ENCODE results near the gene STS.

STS gene

DNA sequence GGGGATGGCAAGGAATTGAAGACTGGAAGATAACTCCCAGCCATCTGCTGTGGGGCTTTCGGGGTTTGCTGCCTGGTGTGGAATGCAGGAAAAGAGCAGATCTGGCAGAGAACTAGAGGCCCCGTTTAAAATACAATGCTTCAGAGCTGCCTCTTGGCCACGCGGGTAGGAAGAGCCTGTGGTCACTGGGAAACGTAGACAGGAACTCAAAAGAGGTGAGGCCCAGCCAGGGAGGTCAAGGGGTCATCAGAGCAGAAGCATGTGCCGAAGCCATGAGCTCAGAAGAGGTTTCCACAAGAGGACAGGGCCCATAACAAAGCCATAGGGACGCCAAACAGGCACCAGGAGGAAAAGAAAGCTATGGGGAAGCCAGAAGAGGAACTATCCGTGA, 14.5 kb upstream of the STS start:
- no peak for DNase-seq (ENCODE audit: low read depth)
- TF ChIP-seq, protein P1, sequence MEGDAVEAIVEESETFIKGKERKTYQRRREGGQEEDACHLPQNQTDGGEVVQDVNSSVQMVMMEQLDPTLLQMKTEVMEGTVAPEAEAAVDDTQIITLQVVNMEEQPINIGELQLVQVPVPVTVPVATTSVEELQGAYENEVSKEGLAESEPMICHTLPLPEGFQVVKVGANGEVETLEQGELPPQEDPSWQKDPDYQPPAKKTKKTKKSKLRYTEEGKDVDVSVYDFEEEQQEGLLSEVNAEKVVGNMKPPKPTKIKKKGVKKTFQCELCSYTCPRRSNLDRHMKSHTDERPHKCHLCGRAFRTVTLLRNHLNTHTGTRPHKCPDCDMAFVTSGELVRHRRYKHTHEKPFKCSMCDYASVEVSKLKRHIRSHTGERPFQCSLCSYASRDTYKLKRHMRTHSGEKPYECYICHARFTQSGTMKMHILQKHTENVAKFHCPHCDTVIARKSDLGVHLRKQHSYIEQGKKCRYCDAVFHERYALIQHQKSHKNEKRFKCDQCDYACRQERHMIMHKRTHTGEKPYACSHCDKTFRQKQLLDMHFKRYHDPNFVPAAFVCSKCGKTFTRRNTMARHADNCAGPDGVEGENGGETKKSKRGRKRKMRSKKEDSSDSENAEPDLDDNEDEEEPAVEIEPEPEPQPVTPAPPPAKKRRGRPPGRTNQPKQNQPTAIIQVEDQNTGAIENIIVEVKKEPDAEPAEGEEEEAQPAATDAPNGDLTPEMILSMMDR (IDR thresholded peaks at IDR 0.05; ENCODE audit: control insufficient read depth, insufficient read depth, low read depth, low read length, missing control alignments) = no peak
- H3K4me3 ChIP-seq (ENCODE audit: control insufficient read depth, low read depth, low read length) = no peak overlapping the region

DNA sequence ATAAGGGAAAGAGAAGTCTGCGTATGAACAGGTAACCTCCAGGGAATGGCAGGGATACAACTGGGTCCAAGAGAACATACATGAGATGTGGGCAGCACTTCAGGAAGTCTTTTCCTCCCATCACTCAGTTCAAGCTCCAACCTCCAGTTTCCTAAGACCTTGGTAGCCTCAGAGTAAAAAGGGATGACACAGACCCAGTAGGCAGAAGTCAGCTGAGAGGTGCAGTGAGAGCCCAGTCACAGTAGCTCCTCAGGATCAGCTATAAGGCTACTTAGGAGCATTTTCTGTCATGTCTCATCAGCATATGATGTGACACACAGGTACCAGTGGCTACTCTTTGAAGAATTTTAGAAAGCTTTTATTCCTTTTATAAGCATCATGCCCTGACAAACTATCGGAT, 12.5 kb upstream of the STS start:
- no peak overlapping the region for H3K4me3 ChIP-seq (ENCODE audit: control insufficient read depth, low read depth, low read length)
- TF ChIP-seq, protein P1 (IDR thresholded peaks at IDR 0.05; ENCODE audit: control insufficient read depth, insufficient read depth, low read depth, low read length, missing control alignments) = no peak
- DNase-seq (ENCODE audit: low read depth) = no peak

DNA sequence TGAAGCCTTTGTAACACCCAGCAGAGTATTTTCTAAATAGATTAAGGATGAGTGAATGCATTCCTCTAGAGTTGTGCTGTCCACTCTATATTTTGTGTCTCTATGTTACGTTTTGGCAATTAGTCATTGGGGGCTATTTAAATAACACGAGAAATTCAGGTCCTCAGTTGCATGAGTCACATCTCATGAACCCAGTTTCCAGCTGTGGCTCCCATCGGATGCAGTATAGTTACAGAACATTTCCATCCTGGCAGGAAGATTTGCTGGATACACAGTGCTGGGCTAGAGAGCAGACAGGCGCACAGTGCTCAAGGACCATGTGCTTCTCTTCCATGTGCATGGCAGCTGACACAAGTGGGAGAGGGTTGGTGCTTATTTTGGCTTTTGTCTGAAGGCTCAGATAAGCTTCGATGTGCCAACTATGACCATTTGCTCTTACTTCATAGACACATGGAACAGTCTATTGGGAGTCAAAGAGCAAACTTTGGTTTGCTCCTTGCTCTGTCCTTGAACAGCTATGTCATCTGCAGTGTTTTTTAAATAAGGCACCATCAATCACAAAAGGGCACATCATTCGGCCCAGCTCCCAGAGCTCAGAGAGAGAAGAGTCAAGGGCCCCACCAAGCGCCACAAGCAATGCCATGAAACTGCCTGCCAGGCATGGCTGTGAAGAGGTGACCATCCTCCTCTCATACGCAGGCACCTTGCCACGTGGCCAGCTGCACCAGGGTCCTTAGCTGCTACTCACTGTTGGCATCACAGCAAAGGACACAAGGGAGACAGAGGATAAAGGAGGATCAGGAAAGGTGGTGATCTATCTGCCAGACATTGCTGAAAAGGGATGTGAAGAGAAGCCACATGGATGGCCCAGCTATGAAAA, 8.1 kb upstream of the STS start:
- H3K4me3 ChIP-seq (ENCODE audit: control insufficient read depth, low read depth, low read length) = no peak overlapping the region
- TF ChIP-seq, protein P1 (IDR thresholded peaks at IDR 0.05; ENCODE audit: control insufficient read depth, insufficient read depth, low read depth, low read length, missing control alignments) = no peak
- no peak for DNase-seq (ENCODE audit: low read depth)

DNA sequence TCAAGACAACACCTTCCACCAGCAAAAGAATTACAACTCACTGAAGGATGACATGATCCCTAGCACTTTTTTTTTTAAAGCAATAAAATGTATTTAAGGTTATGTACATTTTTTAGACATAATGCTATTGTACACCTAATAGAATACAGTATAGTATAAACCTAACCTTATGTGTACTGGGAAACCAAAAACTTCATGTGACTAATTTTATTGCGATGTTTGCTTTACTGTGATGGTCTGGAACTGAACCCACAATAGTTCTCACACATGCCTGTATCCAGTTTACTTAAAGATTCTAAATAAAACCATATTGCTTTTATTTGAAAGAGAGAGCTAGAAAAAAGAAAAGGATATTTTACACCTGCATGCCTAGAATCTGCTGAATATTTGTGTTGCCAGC, 4.4 kb upstream of the STS start:
- TF ChIP-seq, protein P1 (IDR thresholded peaks at IDR 0.05; ENCODE audit: control insufficient read depth, insufficient read depth, low read depth, low read length, missing control alignments) = no peak
- DNase-seq (ENCODE audit: low read depth) = no peak
- no peak overlapping the region for H3K4me3 ChIP-seq (ENCODE audit: control insufficient read depth, low read depth, low read length)

DNA sequence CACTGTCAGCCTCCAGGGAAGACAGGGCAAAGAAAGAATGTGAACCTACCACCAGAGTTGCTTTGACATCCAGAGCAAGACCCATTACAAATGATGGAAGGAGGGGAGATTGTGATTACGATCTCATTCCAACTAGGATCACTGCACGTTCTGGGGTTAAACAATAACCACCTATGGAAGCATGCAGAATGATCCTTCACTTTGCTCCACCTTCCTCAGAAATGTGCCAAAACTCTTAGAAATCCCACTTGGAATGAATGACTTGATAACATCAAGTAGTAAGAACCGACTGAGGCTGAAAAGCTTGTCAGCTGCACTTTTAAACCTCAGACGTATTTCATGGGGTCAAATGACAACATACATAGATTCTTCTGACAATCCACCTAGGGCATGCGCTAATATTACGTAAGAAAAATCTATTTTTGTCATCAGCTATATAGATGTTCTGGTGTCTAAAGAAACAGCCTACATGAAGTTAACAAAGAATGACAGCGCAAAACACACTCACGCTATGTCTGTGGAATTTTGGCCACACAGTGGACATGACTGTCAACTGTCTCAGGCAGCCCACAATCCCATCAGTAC, 3.5 kb upstream of the STS start:
- no peak for DNase-seq (ENCODE audit: low read depth)
- H3K4me3 ChIP-seq (ENCODE audit: control insufficient read depth, low read depth, low read length) = no peak overlapping the region
- TF ChIP-seq, protein P1 (IDR thresholded peaks at IDR 0.05; ENCODE audit: control insufficient read depth, insufficient read depth, low read depth, low read length, missing control alignments) = no peak

DNA sequence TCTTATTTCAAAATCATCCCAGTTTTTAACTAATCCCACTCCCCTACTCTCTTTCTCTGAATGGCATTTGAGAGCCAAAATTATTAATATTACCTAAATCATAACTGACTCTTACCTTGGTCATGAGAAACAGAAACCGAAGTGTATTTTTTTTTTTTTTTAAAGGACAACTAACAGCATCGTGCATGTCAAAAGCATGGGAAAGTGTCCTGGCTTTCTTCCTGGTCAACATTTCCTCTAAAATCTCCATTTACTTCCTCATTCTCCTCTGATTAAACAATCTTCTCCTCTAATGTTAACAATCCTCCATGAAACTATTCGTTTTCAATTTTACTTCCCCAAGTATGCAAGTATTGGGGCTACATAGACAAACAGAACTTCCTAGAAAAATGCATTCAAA, 2.1 kb upstream of the STS start:
- no peak for DNase-seq (ENCODE audit: low read depth)
- no peak overlapping the region for H3K4me3 ChIP-seq (ENCODE audit: control insufficient read depth, low read depth, low read length)
- TF ChIP-seq, protein P1 (IDR thresholded peaks at IDR 0.05; ENCODE audit: control insufficient read depth, insufficient read depth, low read depth, low read length, missing control alignments) = no peak
